HL-60 (cell line): Measurements from ENCODE around the gene RFTN1.

ENCODE experiments used
- DNase-seq, 2 experiments: peaks; one replicate each; pipeline ENCODE4 v3.0.0-alpha.2; 2010 to 2020; ENCODE audit warnings: low read depth in 1 of 2, low spot score in 1 of 2
- H3K27ac ChIP-seq: fragments of 250-450 bp; sonication (Bioruptor Pico); replicated peaks from 2 replicates; pipeline ENCODE4 v1.5.1; 2020; ENCODE audit warnings: mild to moderate bottlenecking, moderate library complexity
- H3K27me3 ChIP-seq: fragments of 250-450 bp; sonication (Bioruptor Pico); 2 replicates; pipeline ENCODE4 v1.5.1; 2021; ENCODE audit warnings: mild to moderate bottlenecking, moderate library complexity; ENCODE audit not compliant: insufficient read depth, poor library complexity, severe bottlenecking
- H3K4me3 ChIP-seq: replicated peaks from 2 replicates; pipeline ENCODE4 v1.5.1; 2011; ENCODE audit warnings: mild to moderate bottlenecking, control low read depth, low read length; ENCODE audit not compliant: insufficient read depth
- CTCF ChIP-seq: IDR thresholded peaks from one replicate; pipeline ENCODE4 v1.5.1; 2011; ENCODE audit warnings: low read length, control low read depth, inconsistent platforms; ENCODE audit not compliant: insufficient read depth
- GABPA ChIP-seq: IDR thresholded peaks from 2 replicates; pipeline ENCODE4 v1.6.1; 2012; ENCODE audit warnings: low read depth
- POLR2AphosphoS5 ChIP-seq: IDR thresholded peaks from 2 replicates; pipeline ENCODE4 v1.6.1; 2012; ENCODE audit warnings: low read depth
- SPI1 ChIP-seq: IDR thresholded peaks from 2 replicates; pipeline ENCODE4 v1.6.1; 2012; ENCODE audit warnings: low read depth, mild to moderate bottlenecking, borderline replicate concordance
- TF ChIP-seq, protein P1 (sequence below): IDR thresholded peaks from 2 replicates; pipeline ENCODE4 v1.6.1; 2012; ENCODE audit warnings: low read depth; ENCODE audit not compliant: insufficient replicate concordance

The RFTN1 gene

GRCh38 chr3:16486201-16486600, 27.3 kb downstream of the RFTN1 start:
- TF ChIP-seq, protein P1, sequence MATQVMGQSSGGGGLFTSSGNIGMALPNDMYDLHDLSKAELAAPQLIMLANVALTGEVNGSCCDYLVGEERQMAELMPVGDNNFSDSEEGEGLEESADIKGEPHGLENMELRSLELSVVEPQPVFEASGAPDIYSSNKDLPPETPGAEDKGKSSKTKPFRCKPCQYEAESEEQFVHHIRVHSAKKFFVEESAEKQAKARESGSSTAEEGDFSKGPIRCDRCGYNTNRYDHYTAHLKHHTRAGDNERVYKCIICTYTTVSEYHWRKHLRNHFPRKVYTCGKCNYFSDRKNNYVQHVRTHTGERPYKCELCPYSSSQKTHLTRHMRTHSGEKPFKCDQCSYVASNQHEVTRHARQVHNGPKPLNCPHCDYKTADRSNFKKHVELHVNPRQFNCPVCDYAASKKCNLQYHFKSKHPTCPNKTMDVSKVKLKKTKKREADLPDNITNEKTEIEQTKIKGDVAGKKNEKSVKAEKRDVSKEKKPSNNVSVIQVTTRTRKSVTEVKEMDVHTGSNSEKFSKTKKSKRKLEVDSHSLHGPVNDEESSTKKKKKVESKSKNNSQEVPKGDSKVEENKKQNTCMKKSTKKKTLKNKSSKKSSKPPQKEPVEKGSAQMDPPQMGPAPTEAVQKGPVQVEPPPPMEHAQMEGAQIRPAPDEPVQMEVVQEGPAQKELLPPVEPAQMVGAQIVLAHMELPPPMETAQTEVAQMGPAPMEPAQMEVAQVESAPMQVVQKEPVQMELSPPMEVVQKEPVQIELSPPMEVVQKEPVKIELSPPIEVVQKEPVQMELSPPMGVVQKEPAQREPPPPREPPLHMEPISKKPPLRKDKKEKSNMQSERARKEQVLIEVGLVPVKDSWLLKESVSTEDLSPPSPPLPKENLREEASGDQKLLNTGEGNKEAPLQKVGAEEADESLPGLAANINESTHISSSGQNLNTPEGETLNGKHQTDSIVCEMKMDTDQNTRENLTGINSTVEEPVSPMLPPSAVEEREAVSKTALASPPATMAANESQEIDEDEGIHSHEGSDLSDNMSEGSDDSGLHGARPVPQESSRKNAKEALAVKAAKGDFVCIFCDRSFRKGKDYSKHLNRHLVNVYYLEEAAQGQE: no peak
- TF ChIP-seq CTCF (no peak), SPI1 (no peak), GABPA (no peak), POLR2AphosphoS5 (no peak)
- no peaks in the 10 kb centered on the region for H3K27me3 ChIP-seq
- no peak overlapping the region for H3K27ac ChIP-seq
- no peak overlapping the region for H3K4me3 ChIP-seq
- no peak for DNase-seq

- H3K4me3 ChIP-seq: no peak overlapping the region
- TF ChIP-seq, protein P1: no peak
- TF ChIP-seq SPI1: no peak
- no peak for TF ChIP-seq GABPA
- TF ChIP-seq POLR2AphosphoS5: no peak
- no peak for TF ChIP-seq CTCF
- DNase-seq: no peak
- H3K27ac ChIP-seq: no peak overlapping the region
- no peaks in the 10 kb centered on the region for H3K27me3 ChIP-seq
These were observed 28.0 kb downstream of the RFTN1 start for GRCh38 chr3:16485395-16485992.

DNA sequence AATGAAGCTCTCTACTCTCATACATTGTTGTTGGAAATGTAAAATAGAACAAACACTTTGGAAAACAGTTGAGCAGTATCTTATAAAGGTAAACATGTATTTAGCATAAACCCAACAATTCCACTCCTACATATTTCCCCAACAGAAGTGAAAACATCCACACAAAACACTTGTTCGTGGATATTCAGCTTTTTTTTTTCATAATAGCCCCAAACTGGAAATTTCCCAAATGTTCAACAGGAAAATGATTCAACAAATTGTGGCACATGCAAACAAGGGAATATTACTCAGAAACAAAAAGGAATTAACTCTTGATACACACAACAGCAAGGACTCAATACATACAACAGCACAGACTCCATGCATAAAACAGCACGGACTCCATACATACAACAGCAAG, 28.5 kb downstream of the RFTN1 start:
- Histone ChIP-seq H3K27ac (no peak overlapping the region), H3K4me3 (no peak overlapping the region), H3K27me3 (no peaks in the 10 kb centered on the region)
- no peak for DNase-seq
- no peak for TF ChIP-seq CTCF
- TF ChIP-seq POLR2AphosphoS5: no peak
- no peak for TF ChIP-seq SPI1
- TF ChIP-seq, protein P1: no peak
- no peak for TF ChIP-seq GABPA
